ENCODE results near the gene MPPE1.

DNA sequence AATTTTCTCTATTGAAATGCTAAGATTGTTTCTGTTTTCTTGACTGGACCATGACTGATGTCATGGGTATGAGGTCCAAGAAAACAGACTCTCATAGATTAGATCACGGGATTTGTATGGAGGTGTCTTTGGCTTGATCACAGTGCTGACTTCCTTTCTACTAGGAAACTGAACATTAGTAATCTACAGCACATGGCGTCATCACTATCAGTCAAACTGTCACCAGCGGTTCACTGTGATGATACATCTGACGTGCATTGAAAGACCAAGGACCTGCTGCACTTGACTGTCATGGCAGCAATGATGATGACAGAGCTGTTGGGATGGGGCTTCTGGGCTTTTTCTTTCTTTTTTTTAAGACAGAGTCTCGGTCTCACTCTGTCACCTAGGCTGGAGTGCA lies 45.0 kb upstream of the MPPE1 start:
- no peak for TF ChIP-seq CTCF (conservative IDR thresholded peaks at IDR 0.05; ENCODE audit: low read depth, low read length)
- TF ChIP-seq EZH2 (IDR thresholded peaks at IDR 0.05; ENCODE audit: low read length, unreplicated experiment), result no peak

Measured in PC-3 (cell line).